HEK293T (cell line): ENCODE measurements around the gene SMIM3.

Experiments
- ARNT ChIP-seq: fragments of 450-650 bp; IDR thresholded peaks from 2 replicates; pipeline ENCODE4 v1.6.1; 2017; ENCODE audit warnings: mild to moderate bottlenecking
- BHLHE40 ChIP-seq: fragments of 450-650 bp; IDR thresholded peaks from 2 replicates; pipeline ENCODE4 v1.6.1; 2016; ENCODE audit warnings: mild to moderate bottlenecking, moderate library complexity, borderline replicate concordance
- FOXA1 ChIP-seq: fragments of 450-650 bp; IDR thresholded peaks from 2 replicates; pipeline ENCODE4 v1.6.1; 2016; ENCODE audit warnings: mild to moderate bottlenecking
- FOXK2 ChIP-seq: fragments of 450-650 bp; IDR thresholded peaks from 2 replicates; pipeline ENCODE4 v1.6.1; 2016; ENCODE audit warnings: mild to moderate bottlenecking
- FOXM1 ChIP-seq: fragments of 450-650 bp; IDR thresholded peaks from 2 replicates; pipeline ENCODE4 v1.6.1; 2017; ENCODE audit warnings: mild to moderate bottlenecking, borderline replicate concordance
- L3MBTL2 ChIP-seq: fragments of 450-650 bp; conservative IDR thresholded peaks from 2 replicates; pipeline ENCODE4 v1.6.1; 2016; ENCODE audit warnings: mild to moderate bottlenecking
- SP1 ChIP-seq: fragments of 450-650 bp; IDR thresholded peaks from 2 replicates; pipeline ENCODE4 v1.6.1; 2017
- SUZ12 ChIP-seq: fragments of 450-650 bp; IDR thresholded peaks from 2 replicates; pipeline ENCODE4 v1.6.1; 2016; ENCODE audit warnings: mild to moderate bottlenecking
- TARDBP ChIP-seq: fragments of 450-650 bp; IDR thresholded peaks from 2 replicates; pipeline ENCODE4 v1.6.1; 2016
- ZNF384 ChIP-seq: fragments of 450-650 bp; IDR thresholded peaks from 2 replicates; pipeline ENCODE4 v1.6.1; 2016
- TF ChIP-seq, protein P1 (sequence below): fragments of 450-650 bp; IDR thresholded peaks from 2 replicates; pipeline ENCODE4 v1.6.1; 2016

DNA sequence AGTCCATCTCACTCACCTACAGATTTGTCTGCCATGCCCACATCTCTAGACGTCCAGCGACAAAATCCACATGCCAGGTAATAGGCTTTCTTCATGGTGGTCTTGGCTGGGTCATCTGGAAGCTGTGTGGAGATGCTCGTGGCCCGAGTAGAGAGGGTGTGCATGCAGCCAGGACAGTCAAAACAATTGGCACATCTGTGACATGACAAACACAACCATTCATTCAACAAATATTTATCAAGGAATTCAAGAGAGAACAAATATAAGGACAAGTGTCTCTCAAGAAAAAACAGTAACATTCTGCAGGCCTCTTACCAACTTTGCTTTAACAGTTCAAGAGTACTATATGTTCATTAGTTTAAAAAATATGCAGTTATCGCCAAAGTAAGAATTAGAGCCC lies 25.1 kb upstream of the SMIM3 start:
- TF ChIP-seq TARDBP = no peak
- no peak for TF ChIP-seq FOXK2
- TF ChIP-seq BHLHE40 = no peak
- TF ChIP-seq SP1 = no peak
- TF ChIP-seq FOXM1 = no peak
- TF ChIP-seq ARNT = no peak
- TF ChIP-seq L3MBTL2 = no peak
- TF ChIP-seq SUZ12 = no peak
- TF ChIP-seq, protein P1, sequence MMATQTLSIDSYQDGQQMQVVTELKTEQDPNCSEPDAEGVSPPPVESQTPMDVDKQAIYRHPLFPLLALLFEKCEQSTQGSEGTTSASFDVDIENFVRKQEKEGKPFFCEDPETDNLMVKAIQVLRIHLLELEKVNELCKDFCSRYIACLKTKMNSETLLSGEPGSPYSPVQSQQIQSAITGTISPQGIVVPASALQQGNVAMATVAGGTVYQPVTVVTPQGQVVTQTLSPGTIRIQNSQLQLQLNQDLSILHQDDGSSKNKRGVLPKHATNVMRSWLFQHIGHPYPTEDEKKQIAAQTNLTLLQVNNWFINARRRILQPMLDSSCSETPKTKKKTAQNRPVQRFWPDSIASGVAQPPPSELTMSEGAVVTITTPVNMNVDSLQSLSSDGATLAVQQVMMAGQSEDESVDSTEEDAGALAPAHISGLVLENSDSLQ = no peak
- TF ChIP-seq ZNF384 = no peak
- TF ChIP-seq FOXA1 = no peak
